Activated CD4-positive, CD25-positive, alpha-beta regulatory T cell treated with anti-CD3 and anti-CD28 coated beads, Interleukin-2, amount 50 U/mL, for 16 hours (primary cell): ENCODE data around the gene B4GALT3.

ENCODE experiments used
- DNase-seq: peaks from one replicate; pipeline ENCODE4 v3.0.0-alpha.2; 2020; ENCODE audit warnings: low read depth, low spot score

The B4GALT3 gene

DNA sequence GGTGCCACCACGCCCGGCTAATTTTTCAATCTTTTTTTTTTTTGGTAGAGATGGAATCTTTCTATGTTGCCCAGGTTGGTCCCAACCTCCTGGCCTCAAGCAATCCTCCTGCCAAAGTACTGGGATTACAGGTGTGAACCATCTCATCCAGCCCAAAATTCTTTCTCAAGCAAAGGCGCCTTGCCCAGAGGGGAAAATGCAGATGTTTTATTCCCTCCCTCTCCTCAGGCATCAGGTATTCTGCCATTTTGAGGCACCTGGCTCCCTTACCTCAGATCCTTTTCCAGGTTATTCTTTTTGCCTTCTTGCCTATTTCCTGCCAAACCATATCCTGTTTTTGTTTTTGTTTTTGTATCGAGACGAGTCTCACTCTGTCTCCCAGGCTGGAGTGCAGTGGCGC, 11.1 kb upstream of the B4GALT3 start:
- DNase-seq: no peak

DNA sequence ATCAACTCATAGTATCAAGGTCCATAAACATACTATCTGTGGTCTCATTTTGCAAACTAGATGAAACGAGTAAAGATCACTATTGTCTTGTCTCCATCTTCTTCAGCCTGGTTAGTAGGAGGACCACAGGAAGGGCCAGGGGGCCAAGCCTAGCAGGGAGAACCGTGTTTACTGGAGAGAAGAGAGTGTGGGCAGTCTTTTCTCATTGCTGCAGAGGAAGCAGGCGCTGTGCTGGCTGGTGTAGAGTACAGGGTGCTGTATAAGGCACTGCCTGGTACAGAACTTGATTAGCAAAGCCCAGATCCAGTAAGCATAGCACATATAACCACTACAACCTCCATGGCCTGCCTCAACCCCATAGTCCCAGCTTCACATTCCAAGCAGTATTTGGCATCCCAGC, 10.0 kb upstream of the B4GALT3 start:
- no peak for DNase-seq

DNA sequence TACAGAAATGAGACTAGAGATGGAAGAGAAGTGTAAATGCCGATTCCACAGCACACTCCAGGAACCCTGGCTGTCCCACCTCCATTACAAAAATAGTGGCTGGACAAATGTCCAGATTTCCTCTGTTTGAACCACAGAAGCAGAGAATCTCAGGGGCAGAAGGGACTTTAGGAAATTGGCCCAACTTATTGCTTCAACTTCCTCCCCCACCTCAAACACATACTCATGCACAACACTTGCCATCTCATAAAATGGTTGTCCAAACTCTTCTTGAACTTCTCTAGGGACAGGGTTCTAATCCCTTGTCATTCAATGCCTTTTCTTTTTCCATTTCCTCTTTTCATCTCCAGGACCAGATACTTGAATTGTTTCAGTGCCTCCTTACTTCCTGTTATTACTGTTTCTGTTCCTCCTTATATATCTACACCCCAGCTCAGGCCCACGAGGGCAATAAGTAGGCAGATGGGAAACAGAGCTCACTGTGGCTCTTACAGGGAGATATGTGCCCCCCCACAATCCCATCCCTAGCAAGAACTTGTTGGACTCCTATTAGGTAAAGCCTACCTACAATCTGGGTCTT, 8.5 kb upstream of the B4GALT3 start:
- DNase-seq: no peak

DNA sequence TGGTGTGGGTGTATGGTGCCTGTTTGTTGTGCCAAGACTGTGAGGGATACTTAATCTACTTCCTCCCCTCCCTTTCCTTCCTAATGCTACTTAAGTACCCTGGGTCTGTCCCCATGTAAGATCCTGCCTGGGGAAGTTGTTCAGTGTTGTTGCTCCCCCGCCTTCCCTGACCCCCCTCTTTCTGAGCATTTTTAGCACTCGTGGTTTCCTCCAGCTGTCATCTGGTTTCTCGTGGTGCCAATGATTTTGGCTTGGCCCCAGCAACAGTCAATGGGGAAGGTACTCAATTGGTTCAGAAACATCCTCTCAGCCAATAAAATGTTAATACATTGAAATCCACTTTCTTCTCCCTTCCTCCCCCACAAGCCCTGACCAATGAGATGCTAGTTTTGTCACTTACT, 8.0 kb upstream of the B4GALT3 start:
- DNase-seq: peak; percentile 62

DNA sequence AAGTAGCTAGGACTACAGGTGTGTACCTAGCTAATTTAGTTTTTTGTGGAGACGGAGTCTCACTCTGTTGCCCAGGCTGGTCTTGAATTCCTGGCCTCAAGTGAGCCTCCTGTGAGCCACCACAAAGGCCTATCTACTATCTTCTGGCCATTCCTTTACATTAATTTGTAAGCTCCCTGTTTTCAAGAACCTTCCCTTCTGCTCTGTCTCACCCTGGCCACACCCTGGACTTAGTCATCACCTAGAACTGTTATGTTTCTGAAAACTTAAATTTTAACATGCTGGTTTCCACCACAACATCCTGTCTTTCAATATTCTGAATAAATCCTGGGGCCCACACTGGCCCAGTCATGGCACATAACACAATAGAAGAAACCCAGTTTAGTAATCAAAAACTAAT, 4.9 kb upstream of the B4GALT3 start:
- peak; percentile 46 for DNase-seq

DNA sequence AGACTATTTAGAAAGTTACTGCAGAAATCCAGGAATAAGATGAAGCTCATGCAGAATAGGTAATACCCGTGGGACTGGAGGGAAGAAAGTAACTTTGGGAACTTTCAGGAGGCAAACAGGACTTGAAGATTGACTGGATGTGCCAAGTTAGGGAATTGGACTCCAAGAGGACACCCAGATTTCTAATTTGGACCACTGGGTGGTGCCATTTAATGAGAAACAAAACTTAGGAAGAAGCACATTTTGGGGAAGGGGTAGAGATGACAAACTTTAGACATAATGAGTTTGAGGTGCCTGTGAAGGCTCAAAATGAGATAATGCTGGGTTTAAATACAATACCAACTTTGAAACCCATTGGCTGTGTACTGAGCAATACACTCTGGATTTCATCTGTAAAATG, 3.3 kb upstream of the B4GALT3 start:
- no peak for DNase-seq

DNA sequence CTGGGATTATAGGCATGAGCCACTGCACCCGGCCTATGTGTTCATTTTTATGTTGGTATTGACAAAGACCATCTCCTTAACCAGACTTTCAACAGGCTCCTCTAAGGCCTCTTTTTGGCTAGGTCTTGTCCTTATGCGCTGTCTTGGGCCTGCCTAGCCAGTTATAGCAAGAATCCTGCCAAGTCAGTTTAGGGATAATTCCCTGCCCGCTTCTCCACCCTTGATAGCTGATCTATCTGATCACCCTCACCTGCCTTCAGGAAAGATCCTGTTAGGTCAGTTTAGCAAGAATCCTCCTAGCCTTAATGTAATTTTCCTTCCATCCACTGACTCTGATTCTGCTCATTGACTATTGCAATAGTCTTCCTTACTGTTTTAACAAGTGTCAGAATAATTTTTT, 2.4 kb upstream of the B4GALT3 start:
- no peak for DNase-seq

DNA sequence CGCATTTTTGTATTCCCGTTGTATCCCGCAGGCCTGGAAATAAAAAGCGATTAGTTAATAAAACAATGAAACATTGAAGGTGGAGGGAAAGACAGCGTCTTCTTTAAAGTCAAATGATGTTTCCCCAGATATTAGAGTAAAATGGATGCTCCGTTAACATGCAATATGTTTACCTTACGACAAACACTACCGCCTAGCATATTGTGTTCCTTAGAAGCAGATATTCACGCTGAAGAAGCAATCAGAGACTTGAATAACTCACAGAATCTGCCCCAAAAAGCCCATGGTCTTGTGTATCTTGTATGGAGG, 583 bp upstream of the B4GALT3 start:
- no peak for DNase-seq

DNA sequence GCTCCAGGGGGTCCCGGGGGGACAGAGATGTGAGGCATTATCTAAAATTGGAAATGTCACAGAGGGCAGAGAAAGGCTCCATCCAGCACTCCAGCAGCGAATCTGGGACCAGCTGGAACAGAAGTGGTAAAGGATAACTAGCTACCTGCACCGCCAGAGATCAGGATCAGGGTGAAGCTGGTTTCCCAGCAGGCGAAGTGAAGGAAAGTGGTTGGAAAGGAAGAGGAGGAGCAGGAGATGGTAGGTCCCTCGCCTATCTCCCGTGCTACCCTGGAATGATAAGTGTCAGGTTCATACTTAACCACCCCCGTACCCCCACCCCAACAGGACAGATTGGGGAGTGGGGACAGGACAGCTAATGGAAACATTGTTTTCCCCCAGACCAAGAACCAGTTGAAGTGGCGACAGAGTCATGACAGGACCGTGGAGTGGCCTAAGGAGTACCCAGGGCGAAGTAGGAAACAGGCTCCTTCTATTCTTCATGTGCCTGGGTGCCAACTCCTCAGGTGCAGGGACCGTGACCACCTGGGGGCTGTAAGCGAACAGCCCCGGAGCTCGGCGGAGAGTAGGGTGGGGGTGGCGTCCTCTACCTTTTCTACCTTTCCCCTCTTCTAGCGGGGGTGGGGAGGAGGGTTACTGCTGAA, 717 bp downstream of the B4GALT3 start:
- no peak for DNase-seq

DNA sequence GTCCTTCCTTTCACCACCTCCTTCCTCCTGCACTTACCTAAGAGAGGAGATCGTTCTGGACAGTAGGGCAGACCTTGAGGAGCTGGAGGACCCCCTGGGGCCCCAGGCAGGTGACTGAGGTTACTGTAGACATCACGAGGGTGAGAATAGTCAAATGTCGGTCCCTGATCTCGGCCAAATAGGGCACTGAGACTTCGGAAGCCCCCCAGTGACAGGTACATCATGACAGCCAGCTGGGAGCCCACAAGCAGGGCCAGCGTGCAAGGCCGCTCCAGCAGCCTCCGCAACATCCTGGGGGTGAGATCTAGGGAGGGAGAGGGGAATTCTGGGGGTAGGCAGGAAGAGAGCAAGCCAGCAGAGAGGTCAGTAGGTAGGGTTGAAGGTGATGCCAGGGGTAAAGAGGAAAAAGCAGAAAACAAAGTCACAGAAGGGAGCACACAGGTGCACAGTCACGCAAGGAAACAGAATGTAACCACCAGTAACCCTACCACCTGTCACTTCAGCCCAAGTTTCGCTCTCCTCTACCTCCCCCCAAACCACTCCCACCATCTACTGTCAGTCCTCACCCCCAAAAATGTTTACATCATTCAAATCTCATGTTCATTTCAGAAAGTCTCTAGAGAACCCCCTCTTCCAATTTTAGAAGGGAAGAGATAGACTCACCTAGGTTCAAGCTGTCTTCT, 1.4 kb downstream of the B4GALT3 start:
- no peak for DNase-seq

DNA sequence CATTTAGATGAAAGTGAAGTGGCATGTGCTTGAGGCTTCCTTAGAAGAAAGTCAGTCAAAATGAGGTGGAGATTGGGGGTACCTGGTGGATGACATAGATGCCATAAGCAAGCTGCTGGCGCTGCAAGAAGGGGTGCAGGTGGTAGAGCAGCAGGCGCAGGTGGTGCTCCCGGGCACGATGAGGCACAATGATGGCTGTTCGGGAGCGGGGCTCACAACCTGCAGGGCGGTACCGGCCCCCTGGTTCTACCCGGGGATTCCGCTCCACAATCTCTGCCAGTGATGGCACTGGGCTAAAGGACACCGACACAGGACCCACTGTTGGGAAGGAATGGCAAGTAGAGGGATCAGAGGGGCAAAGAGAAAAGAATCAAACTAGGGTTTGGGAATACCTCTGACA, 2.4 kb downstream of the B4GALT3 start:
- DNase-seq: no peak

DNA sequence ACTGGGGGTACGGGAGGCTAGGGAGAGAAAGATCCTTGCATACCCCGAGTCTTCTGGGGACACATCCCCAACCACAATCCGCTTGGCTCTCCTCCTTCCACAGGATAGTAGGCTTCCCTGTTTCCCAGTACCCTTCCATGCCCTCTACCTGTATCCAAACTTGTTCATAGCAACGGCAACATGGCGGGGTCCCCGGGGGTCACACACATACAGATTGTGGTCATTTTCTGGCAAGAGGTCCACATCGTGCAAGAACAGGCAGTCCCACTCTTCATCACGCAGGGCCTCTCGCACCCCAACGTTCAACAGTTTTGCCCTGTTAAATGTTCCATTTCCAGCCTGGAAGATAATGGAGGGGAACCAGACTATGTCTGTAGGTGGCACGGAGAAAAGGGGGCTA, 3.6 kb downstream of the B4GALT3 start:
- no peak for DNase-seq

DNA sequence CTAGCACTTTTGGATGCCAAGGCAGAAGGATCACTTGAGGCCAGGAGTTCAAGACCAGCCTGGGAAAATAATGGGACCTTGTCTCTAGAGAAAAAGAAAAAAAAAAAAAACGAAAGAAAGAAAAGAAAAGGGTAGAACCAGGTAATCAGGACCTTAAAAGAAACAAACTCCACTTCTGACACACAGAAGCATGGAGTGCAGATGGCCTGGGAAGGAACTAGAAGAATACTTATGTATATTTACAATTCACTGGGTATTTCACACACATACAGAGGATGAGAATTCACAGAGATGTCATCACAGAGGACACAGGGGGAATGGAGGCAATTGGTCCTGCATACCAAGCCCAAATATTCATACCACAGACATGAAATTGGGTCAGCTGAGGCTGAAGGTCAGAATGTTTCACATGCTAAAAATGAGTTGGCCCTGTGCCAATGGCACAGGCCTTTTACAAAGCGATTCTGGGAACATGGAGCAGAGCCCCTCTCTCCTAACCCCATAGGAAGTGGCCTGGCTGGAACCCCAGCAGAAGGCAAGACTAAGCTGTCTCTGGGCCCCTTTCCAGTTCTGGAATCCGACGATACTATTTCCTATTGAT, 4.4 kb downstream of the B4GALT3 start:
- DNase-seq: no peak

DNA sequence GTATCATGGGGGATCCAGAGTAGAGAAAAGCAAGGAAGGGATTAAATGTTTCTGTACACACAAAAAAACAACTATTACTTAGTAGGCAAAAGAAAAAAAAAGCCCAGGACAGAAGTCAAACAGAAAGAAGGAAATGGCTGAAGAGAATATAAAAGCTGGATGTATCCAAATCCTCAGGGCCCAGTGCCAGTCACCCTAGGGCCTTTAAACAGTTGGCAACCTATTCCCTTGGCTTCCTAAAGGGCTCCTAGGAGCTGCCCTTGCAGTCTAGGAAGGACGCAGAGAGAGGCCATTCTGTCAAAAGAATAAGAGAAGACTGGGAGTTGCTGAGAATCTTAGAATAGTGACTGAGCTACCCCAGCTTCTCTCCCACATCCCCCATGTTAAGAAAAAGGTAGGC, 5.0 kb downstream of the B4GALT3 start:
- no peak for DNase-seq

DNA sequence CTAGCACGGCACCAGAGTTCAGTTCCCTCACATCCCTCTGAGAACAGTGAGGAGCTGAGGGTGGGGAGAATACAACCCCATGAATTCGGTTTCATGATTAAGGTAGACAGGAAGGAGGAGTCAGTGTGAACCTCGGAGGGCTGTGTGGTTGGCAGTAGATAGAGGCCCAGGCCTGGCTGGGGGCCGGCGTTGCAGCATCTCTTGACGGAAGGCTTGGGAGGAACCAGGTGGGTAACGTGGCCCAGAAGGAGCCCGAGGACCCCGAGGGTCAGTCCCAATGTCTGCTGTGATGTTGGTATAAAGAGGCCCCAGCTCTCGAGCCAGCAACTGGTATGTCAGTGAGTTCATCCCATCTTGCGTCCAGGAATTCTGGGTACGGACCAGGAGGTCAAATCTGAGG, 5.6 kb downstream of the B4GALT3 start:
- no peak for DNase-seq

DNA sequence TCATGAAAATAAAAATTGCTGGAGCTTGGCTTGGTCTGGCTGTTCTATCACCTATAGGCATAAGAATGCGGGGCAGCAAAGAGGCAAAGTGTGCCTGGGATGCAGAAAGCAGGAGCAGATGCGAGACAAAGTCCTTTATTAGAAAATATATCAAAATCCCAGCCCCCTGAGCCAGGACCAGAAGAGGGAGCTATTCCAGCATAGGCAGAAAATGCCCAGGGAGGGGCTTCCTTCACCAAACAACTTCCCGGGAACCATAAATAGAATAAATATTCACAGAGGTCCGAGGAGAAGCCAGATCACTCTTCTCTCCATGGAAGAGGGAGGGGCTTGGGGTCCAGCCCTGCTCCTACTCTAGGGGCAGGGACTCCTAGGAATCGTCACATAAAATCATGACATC, 6.1 kb downstream of the B4GALT3 start:
- DNase-seq: no peak

DNA sequence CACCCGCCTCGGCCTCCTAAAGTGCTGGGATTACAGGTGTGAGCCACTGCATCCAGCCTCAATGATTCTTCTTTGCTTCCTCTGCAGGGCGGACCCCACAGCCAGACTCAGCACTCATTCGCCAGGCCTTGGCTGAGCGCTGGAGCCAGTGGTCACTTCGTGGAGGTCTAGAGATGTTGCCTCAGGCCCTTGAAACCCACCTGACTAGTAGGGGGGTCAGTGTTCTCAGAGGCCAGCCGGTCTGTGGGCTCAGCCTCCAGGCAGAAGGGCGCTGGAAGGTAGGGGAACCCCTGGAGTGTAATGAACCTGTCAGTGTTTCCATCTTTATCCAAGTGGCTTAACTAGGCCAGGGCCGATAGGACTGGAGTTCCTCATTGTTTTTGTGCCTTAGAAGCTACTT, 8.4 kb downstream of the B4GALT3 start:
- no peak for DNase-seq

DNA sequence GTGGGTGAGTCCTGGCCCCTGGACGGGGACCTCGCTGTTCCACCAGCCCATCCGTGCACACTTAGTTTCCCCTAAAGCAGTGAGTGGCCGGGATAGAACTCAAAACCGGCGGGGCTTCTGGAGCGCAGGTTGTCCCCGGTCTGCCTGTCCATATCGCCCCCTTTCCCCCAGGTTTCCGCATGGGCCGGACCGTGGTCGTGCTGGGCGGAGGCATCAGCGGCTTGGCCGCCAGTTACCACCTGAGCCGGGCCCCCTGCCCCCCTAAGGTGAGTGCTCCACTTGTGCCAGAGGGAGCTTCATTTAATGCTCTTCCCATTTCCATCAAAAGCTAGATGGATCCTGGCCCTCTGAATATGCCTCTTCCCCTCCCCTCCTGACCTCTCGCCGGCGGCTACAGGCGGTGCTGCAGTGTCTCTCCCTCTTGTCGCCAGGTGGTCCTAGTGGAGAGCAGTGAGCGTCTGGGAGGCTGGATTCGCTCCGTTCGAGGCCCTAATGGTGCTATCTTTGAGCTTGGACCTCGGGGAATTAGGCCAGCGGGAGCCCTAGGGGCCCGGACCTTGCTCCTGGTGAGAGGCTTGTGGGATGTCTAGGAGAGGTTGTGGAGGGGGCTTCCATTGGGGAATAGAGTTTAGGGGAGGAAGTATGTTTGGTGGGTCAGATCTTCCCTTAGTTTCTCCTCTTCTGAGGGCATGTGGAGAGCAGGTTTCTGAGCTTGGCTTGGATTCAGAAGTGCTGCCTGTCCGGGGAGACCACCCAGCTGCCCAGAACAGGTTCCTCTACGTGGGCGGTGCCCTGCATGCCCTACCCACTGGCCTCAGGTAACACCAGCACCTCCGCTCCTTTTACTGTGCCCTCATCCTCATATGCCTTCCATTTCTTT, 10.4 kb downstream of the B4GALT3 start:
- no peak for DNase-seq

DNA sequence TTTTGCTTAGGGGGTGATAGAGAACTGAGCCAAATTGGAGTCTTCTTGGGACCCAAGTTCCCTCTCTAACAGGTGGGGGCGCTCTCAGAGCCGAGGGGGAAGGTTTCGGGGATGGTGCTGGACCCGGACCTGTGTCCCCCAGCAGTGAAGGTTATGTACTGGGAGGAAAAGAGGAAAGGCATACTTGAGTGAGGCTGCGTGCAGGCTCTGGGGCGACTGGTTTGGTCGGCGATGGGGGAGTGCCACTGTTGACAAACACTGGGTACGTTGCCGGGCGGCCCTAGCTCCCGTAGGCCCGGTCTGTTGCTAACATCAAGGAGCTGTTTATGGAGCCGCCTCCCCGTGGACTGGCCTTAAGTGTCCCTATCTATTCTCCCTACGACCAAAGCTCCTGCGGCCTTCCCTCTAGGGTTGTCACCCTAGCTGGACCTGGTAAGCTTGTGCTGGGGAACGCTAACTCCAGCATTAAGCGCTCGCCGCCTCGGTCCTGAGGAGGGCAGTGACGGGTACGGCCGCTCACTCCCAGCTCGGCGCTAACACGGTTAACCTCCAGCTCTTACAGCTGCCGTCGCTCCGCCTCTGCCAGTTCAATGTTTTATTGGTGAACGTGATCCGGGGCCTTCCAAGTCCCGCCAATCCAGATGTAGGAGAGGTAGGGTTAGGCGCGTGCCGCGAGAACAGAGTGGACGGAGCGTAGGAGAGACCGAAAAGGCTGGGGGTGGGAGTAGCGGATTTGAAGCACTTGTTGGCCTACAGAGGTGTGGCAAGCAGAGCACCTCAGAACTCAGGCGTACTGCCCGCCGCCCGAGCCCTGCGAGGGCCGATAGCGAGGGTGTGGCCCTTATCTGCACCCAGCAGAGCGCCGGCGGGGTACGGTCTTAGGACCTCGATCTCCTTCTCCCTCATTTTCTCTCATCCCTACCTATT, 11.3 kb downstream of the B4GALT3 start, which contains the start of gene PPOX:
TSS of gene PPOX (plus strand) at position 685 of the 927 bp plus-strand sequence. CDS start 422 bp downstream, outside the sequence.
- peak; percentile 87 for DNase-seq

DNA sequence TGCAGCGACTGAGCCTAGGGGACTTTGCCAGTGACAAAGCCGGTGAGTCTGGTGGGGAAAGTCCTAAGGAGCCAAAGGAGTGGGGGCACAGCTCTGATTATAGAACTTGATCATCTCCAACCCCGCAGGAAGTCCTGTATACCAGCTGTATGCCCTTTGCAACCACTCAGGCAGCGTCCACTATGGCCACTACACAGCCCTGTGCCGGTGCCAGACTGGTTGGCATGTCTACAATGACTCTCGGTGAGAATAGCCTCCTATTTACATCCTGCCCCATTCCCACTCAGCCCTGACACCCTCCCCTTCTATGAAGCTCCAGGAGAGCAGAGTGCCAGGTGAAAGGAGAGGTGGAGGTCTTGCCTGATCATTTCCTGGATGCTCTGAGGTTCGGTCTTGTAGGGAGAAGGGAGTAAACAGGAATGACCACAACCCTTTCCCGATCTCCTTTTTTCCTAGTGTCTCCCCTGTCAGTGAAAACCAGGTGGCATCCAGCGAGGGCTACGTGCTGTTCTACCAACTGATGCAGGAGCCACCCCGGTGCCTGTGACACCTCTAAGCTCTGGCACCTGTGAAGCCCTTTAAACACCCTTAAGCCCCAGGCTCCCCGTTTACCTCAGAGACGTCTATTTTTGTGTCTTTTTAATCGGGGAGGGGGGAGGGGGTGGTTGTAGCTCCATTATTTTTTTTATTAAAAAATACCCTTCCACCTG, 12.3 kb downstream of the B4GALT3 start:
- no peak for DNase-seq
